ENCODE measurements around the gene FAM13B.

Gene FAM13B

GRCh38 chr5:138037907-138038633 lies 5.2 kb upstream of the FAM13B start:
- H3K27me3 ChIP-seq (ENCODE audit: insufficient read depth, low read depth, severe bottlenecking), result no peaks in the 10 kb centered on the region
- no peak overlapping the region for H3K4me3 ChIP-seq (ENCODE audit: low read depth, low read length)
- no peaks in the 10 kb centered on the region for H3K36me3 ChIP-seq
- DNase-seq, result no peak
- no peak overlapping the region for H3K27ac ChIP-seq
- no peak for TF ChIP-seq CTCF (IDR thresholded peaks at IDR 0.05; ENCODE audit: low read depth, low read length)
- no peaks in the 10 kb centered on the region for H3K9me3 ChIP-seq (ENCODE audit: severe bottlenecking)

- no peak overlapping the region for H3K27ac ChIP-seq
- no peak for TF ChIP-seq CTCF (IDR thresholded peaks at IDR 0.05; ENCODE audit: low read depth, low read length)
- H3K4me3 ChIP-seq (ENCODE audit: low read depth, low read length), result no peak overlapping the region
- H3K36me3 ChIP-seq, result peaks cover 6% of the 10 kb centered on the region
- no peaks in the 10 kb centered on the region for H3K9me3 ChIP-seq (ENCODE audit: severe bottlenecking)
- no peaks in the 10 kb centered on the region for H3K27me3 ChIP-seq (ENCODE audit: insufficient read depth, low read depth, severe bottlenecking)
- DNase-seq, result no peak
These were observed 4.4 kb upstream of the FAM13B start for GRCh38 chr5:138037271-138037670.

GRCh38 chr5:138035605-138036537 lies 3.0 kb upstream of the FAM13B start:
- Histone ChIP-seq H3K4me3 (ENCODE audit: low read depth, low read length) (no peak overlapping the region), H3K27ac (no peak overlapping the region), H3K27me3 (ENCODE audit: insufficient read depth, low read depth, severe bottlenecking) (no peaks in the 10 kb centered on the region), H3K36me3 (peaks cover 10% of the 10 kb centered on the region), H3K9me3 (ENCODE audit: severe bottlenecking) (no peaks in the 10 kb centered on the region)
- TF ChIP-seq CTCF (IDR thresholded peaks at IDR 0.05; ENCODE audit: low read depth, low read length), result peak; percentile 77
- DNase-seq, result peak; percentile 75

GRCh38 chr5:138033907-138034306 lies 1.0 kb upstream of the FAM13B start:
- no peak for TF ChIP-seq CTCF (IDR thresholded peaks at IDR 0.05; ENCODE audit: low read depth, low read length)
- Histone ChIP-seq H3K36me3 (peaks cover 16% of the 10 kb centered on the region), H3K27me3 (ENCODE audit: insufficient read depth, low read depth, severe bottlenecking) (no peaks in the 10 kb centered on the region), H3K4me3 (ENCODE audit: low read depth, low read length) (no peak overlapping the region), H3K9me3 (ENCODE audit: severe bottlenecking) (no peaks in the 10 kb centered on the region), H3K27ac (no peak overlapping the region)
- no peak for DNase-seq

GRCh38 chr5:138033386-138033808 lies 518 bp upstream of the FAM13B start:
- H3K27me3 ChIP-seq (ENCODE audit: insufficient read depth, low read depth, severe bottlenecking), result no peaks in the 10 kb centered on the region
- no peak for DNase-seq
- H3K27ac ChIP-seq, result peak overlapping the region; percentile 100
- peaks cover 16% of the 10 kb centered on the region for H3K36me3 ChIP-seq
- no peak for TF ChIP-seq CTCF (IDR thresholded peaks at IDR 0.05; ENCODE audit: low read depth, low read length)
- no peaks in the 10 kb centered on the region for H3K9me3 ChIP-seq (ENCODE audit: severe bottlenecking)
- H3K4me3 ChIP-seq (ENCODE audit: low read depth, low read length), result peak overlapping the region; percentile 95

Measured in WERI-Rb-1 (cell line).